NCI-H2227 (cell line): ENCODE results near the gene RTP3.
"Not testable (repeated sequence)": the region's sequence is repeated elsewhere in the genome, so short reads cannot be mapped to it uniquely, and the experiment has no call there.

Experiments
- DNase-seq: peaks from one replicate; lab custom pipeline; 2025; ENCODE audit not compliant: unreplicated experiment; lab: John Stamatoyannopoulos, UW

RTP3 gene

DNA sequence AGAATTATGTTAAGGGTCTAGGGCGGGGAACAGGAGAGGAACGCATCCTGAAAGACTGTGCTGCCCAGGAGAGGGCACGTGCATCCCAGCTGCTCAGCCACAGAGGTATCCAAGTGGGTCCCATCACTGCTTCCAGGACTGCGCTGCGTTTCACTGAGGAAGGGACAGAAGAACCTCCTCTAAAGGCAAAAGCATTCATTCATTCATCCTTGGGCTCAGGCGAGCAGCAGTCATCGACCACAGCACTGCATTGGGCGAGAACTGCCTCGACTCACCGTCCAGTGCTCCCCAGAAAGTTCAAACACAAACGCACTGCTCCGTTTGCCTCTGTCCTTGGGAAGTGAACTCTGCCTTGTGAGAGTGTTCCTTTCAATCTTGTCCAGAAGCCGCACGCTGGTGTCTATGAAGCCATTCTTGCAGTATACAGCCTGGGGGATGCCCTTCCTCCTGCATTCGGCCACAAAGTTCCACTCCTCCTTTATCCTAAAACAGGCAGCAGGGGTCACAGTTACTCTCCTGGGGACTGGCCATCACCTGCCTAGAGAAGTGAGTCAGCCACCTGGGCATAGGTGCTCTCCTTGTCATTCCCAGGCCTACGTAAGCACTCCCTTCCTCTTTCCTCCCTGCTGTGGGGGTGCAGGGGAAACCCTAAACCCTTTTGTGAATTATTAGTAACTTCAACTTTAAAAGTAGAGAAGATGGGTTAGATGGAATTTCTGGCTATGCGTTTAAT is 47.2 kb downstream of the RTP3 start:
- no peak for DNase-seq

DNA sequence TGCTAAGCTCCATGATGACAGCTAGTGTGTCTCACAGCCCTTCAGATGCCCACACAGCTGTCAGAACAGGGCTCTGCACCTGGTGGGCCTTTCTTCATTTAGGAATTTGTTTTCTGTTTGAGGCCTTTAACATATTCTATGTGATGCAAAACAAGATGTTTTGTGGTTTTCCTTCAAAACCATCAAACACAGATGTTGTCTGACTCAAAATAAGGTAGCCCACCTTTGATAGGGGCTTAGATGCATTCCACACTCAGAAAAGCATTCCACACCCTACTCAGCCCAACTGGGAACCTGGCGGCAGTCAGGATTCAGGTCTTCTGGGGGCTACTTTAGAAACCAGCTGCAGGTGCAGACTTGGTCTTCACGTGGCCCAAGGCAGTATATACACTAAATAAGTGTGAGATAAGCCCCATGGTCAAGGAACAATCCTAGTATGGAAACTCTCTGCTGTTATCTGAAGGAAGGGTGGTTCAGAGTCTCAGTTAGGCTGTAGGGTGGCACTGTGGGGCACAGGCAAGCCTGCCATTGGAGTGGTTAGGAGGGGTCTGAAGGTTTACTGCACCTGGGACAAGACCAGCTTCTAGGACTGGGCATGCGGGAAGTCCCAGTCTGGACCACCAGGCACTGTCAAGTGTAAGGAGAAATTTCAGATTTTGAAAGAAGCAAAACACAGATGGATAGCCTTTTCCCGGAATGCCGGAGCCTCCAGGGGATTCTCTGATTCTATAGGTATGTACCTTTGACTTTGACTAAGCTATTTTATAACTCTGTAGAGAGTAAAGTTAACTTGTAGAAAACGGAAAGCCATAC is 48.2 kb downstream of the RTP3 start:
- no peak for DNase-seq

DNA sequence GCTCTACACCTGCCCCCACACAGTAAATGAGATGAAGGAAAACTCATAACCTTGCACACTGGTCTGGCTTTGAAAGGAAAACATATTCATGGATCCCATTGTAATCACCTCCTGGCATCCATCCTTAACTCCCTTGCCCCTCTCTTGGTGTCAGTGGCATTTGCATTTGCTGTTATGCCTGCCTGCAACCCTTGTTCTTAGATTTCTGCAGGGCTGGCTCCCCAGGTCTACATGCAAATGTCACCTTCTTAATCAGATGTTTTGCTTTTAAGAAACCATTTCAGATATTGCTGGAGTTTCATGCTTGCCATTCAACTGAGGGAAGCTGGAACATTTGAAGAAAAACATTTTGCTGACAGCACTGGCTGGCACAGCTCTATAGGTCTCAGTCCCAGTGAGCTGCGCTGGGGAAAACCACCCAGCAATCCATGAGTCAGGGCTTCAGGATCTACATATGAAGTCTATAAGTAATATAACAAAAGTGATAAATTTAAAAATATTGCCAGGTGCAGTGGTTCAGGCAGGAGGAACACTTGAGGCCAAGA is 49.2 kb downstream of the RTP3 start:
- no peak for DNase-seq

DNA sequence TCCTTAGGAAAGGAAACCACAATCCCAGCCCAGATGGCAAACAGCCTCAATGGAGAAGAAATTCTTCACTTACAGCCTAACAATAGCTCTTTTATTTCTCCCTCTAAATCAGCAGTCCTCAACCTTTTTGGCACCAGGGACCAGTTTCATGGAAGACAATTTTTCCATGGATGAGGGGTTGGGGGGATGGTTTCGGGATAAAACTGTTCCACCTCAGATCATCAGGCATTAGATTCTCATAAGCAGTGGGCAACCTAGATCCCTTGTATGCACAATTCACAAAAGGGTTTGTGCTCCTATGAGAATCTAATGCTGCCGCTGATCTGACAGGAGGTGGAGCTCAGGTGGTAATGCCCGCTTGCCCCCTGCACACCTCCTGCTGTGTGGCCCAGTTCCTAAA is 50.8 kb downstream of the RTP3 start:
- DNase-seq, result not testable (repeated sequence)

DNA sequence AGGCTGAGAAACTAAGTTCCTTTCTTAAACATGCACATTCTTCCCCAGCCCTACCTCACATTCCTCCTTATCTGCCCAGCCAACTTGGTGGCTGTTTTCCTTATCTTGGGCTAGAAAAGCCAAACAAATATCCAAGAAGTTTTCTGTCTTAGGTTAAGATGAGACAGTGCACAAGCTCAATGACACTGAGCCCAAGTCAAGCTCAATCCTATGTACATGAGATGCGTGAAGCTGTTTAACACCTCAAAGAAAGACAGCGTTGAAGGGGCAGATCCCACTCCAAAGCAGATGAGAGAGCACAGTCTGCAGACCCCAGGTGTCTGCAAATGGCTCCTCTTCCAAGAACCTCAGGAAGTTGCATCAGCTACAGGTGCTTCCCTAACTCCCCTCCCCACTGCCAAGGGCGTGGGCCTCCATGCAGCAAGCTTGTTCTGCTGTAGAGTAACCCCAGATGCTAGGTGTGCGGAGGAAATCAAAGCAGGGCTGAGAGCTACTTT is 51.7 kb downstream of the RTP3 start:
- no peak for DNase-seq

DNA sequence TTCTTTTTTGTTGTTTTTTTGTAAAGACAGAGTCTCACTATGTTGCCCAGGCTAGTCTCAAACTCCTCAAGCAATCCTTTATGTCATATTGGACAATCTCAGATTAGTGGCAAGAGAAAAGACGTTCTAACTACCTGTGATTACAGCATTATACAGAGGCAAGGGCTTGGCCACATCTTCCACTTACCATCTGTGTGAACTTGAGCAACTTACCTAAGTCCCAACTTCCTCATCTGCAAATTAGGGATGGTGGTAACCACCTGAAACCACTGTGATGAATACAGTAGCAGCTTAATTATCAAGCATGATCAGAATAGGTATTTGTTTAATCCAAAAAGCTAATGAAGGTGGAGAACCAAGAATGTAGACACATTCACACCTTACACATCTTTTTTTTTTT is 52.2 kb downstream of the RTP3 start:
- DNase-seq, result no peak
